GM10847 (cell line): ENCODE results near the gene ELL2.

Experiments used
- POLR2A ChIP-seq: IDR thresholded peaks from 2 replicates; pipeline ENCODE4 v1.6.1; 2011; ENCODE audit not compliant: insufficient read length; ENCODE audit errors: extremely low read depth

ELL2 gene

GRCh38 chr5:95948631-95949030 is 13.0 kb downstream of the ELL2 start:
- TF ChIP-seq POLR2A = no peak

- no peak for TF ChIP-seq POLR2A
Measured at GRCh38 chr5:95946451-95946850, 15.2 kb downstream of the ELL2 start.

GRCh38 chr5:95942968-95943367 is 18.7 kb downstream of the ELL2 start:
- no peak for TF ChIP-seq POLR2A

- no peak for TF ChIP-seq POLR2A
Measured at GRCh38 chr5:95942414-95942813, 19.2 kb downstream of the ELL2 start.

GRCh38 chr5:95941756-95942155 is 19.9 kb downstream of the ELL2 start:
- TF ChIP-seq POLR2A = no peak

GRCh38 chr5:95940758-95941682 is 20.6 kb downstream of the ELL2 start:
- no peak for TF ChIP-seq POLR2A

- TF ChIP-seq POLR2A = no peak
Measured at GRCh38 chr5:95939465-95939864, 22.2 kb downstream of the ELL2 start.

- TF ChIP-seq POLR2A = no peak
Measured at GRCh38 chr5:95938766-95939165, 22.9 kb downstream of the ELL2 start.

GRCh38 chr5:95938347-95938746 is 23.3 kb downstream of the ELL2 start:
- TF ChIP-seq POLR2A = no peak

GRCh38 chr5:95937607-95938152 is 24.0 kb downstream of the ELL2 start:
- TF ChIP-seq POLR2A = no peak

- TF ChIP-seq POLR2A = no peak
Measured at GRCh38 chr5:95936812-95937397, 24.7 kb downstream of the ELL2 start.

- TF ChIP-seq POLR2A = no peak
Measured at GRCh38 chr5:95935553-95936100, 26.0 kb downstream of the ELL2 start.

- TF ChIP-seq POLR2A = no peak
Measured at GRCh38 chr5:95934207-95934804, 27.3 kb downstream of the ELL2 start.

GRCh38 chr5:95932941-95933340 is 28.7 kb downstream of the ELL2 start:
- no peak for TF ChIP-seq POLR2A

- no peak for TF ChIP-seq POLR2A
Measured at GRCh38 chr5:95931079-95931833, 30.4 kb downstream of the ELL2 start.
